Measurements from ENCODE around the gene BTK.

The BTK gene

GRCh38 chrX:101390664-101391525 lies 4.9 kb upstream of the BTK start, which contains the start of gene RPL36A:
TSS of gene RPL36A (plus strand) at chrX:101391011. CDS start at chrX:101391044, 33 bp downstream.
- no peaks in the 10 kb centered on the region for H4K20me1 ChIP-seq (ENCODE audit: control insufficient read depth, insufficient read depth, low read depth, low read length)
- H3K4me3 ChIP-seq (ENCODE audit: low read length), result peak within 1 kb of the TSS; percentile 90
- peaks cover 49% of the 10 kb centered on the region for H3K36me3 ChIP-seq (ENCODE audit: control insufficient read depth, low read length)
- no peaks in the 10 kb centered on the region for H3K27me3 ChIP-seq (ENCODE audit: control insufficient read depth, low read length)
- TF ChIP-seq CTCF (IDR thresholded peaks at IDR 0.05; ENCODE audit: low read depth, low read length, poor library complexity, severe bottlenecking) (peak; percentile 64), EZH2phosphoT487 (IDR thresholded peaks at IDR 0.05; ENCODE audit: borderline replicate concordance, low read length) (no peak)
- H3F3A ChIP-seq (ENCODE audit: control insufficient read depth, insufficient read depth), result peaks cover 42% of the 10 kb centered on the region
- no peaks in the 10 kb centered on the region for H3K9me2 ChIP-seq (replicated peaks; ENCODE audit: control insufficient read depth, low read length)
- no peaks in the 10 kb centered on the region for H3K9me3 ChIP-seq (ENCODE audit: control insufficient read depth, insufficient read depth, low read length)
- peak within 1 kb of the TSS; percentile 96 for H3K4me2 ChIP-seq (ENCODE audit: low read length)
- peaks cover 45% of the 10 kb centered on the region for H3K4me1 ChIP-seq (ENCODE audit: control insufficient read depth, low read length)
- peak within 1 kb of the TSS; percentile 90 for H3K27ac ChIP-seq (ENCODE audit: low read depth, low read length)
- peaks cover 52% of the 10 kb centered on the region for H3K79me2 ChIP-seq (ENCODE audit: control insufficient read depth, low read length)

- peaks cover 71% of the 10 kb centered on the region for H3K79me2 ChIP-seq (ENCODE audit: control insufficient read depth, low read length)
- no peaks in the 10 kb centered on the region for H3K27me3 ChIP-seq (ENCODE audit: control insufficient read depth, low read length)
- no peak for TF ChIP-seq EZH2phosphoT487 (IDR thresholded peaks at IDR 0.05; ENCODE audit: borderline replicate concordance, low read length)
- no peak for TF ChIP-seq CTCF (IDR thresholded peaks at IDR 0.05; ENCODE audit: low read depth, low read length, poor library complexity, severe bottlenecking)
- H3K4me1 ChIP-seq (ENCODE audit: control insufficient read depth, low read length), result peaks cover 48% of the 10 kb centered on the region
- H3K27ac ChIP-seq (ENCODE audit: low read depth, low read length), result no peak overlapping the region
- H3F3A ChIP-seq (ENCODE audit: control insufficient read depth, insufficient read depth), result peaks cover 25% of the 10 kb centered on the region
- H3K4me2 ChIP-seq (ENCODE audit: low read length), result 0 out of 2 replicates have a peak overlapping the region, but pooled peaks have one; percentile 92
- no peaks in the 10 kb centered on the region for H3K9me3 ChIP-seq (ENCODE audit: control insufficient read depth, insufficient read depth, low read length)
- H4K20me1 ChIP-seq (ENCODE audit: control insufficient read depth, insufficient read depth, low read depth, low read length), result no peaks in the 10 kb centered on the region
- H3K36me3 ChIP-seq (ENCODE audit: control insufficient read depth, low read length), result peaks cover 35% of the 10 kb centered on the region
- H3K4me3 ChIP-seq (ENCODE audit: low read length), result no peak overlapping the region
- H3K9me2 ChIP-seq (replicated peaks; ENCODE audit: control insufficient read depth, low read length), result no peaks in the 10 kb centered on the region
Observed at GRCh38 chrX:101388604-101389003, 2.6 kb upstream of the BTK start.

DNA sequence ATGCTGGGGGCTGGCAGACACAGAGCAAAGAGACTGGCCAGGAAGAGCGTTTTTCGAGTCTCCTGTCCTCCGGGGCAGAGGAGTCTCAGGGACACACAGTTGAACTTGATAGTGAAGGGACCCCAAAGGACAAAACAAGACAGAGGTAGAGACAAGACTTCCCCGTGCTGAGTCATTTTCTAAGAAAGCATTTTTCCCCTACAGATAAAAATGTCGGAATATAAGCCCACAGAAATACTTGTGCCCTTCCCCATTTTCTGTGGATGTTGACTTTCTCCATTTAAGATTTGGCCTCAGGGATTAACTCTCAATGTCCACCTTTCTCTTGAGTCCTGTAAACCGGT lies 523 bp upstream of the BTK start:
- Histone ChIP-seq H3K79me2 (ENCODE audit: control insufficient read depth, low read length) (peaks cover 73% of the 10 kb centered on the region), H3K27me3 (ENCODE audit: control insufficient read depth, low read length) (no peaks in the 10 kb centered on the region), H3K36me3 (ENCODE audit: control insufficient read depth, low read length) (peaks cover 27% of the 10 kb centered on the region), H3K4me2 (ENCODE audit: low read length) (peak overlapping the region; percentile 93), H3K4me3 (ENCODE audit: low read length) (peak overlapping the region; percentile 98), H3F3A (ENCODE audit: control insufficient read depth, insufficient read depth) (peaks cover 6% of the 10 kb centered on the region), H3K27ac (ENCODE audit: low read depth, low read length) (peak overlapping the region; percentile 87), H3K9me3 (ENCODE audit: control insufficient read depth, insufficient read depth, low read length) (no peaks in the 10 kb centered on the region), H3K4me1 (ENCODE audit: control insufficient read depth, low read length) (peaks cover 43% of the 10 kb centered on the region), H4K20me1 (ENCODE audit: control insufficient read depth, insufficient read depth, low read depth, low read length) (no peaks in the 10 kb centered on the region), H3K9me2 (replicated peaks; ENCODE audit: control insufficient read depth, low read length) (no peaks in the 10 kb centered on the region)
- TF ChIP-seq EZH2phosphoT487 (IDR thresholded peaks at IDR 0.05; ENCODE audit: borderline replicate concordance, low read length) (no peak), CTCF (IDR thresholded peaks at IDR 0.05; ENCODE audit: low read depth, low read length, poor library complexity, severe bottlenecking) (no peak)
